Eye (tissue), 1 donor: ENCODE measurements around the gene MRPL20.
A peak's percentile ranks its signal among the peaks of the same experiment; 100 is the strongest.
"Not testable (repeated sequence)": the region's sequence is repeated elsewhere in the genome, so short reads cannot be mapped to it uniquely, and the experiment has no call there.

Experiments
- DNase-seq: peaks from one replicate; pipeline ENCODE4 v3.0.0-alpha.2; 2015

Gene MRPL20

GRCh38 chr1:1425753-1426495 is 18.8 kb upstream of the MRPL20 start:
- DNase-seq = peak; percentile 27

DNA sequence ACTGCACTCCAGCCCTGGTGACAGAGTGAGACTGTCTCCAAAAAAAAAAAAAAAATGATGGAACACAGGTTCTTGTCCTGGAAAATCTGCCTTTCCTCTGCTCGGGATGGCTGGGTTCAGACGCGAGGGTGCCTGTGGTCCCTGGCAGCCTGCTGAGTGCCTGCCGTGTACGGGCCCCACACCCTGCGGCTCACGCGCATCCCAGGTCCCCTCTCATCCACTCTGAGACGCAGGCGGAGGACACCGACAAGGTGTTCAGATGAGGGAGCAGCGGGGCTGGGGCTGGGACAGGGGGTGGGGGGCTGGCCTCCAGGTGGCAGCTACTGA is 18.3 kb upstream of the MRPL20 start:
- no peak for DNase-seq

GRCh38 chr1:1424707-1425106 is 17.6 kb upstream of the MRPL20 start:
- DNase-seq = no peak

GRCh38 chr1:1423245-1423597 is 16.1 kb upstream of the MRPL20 start:
- no peak for DNase-seq

DNA sequence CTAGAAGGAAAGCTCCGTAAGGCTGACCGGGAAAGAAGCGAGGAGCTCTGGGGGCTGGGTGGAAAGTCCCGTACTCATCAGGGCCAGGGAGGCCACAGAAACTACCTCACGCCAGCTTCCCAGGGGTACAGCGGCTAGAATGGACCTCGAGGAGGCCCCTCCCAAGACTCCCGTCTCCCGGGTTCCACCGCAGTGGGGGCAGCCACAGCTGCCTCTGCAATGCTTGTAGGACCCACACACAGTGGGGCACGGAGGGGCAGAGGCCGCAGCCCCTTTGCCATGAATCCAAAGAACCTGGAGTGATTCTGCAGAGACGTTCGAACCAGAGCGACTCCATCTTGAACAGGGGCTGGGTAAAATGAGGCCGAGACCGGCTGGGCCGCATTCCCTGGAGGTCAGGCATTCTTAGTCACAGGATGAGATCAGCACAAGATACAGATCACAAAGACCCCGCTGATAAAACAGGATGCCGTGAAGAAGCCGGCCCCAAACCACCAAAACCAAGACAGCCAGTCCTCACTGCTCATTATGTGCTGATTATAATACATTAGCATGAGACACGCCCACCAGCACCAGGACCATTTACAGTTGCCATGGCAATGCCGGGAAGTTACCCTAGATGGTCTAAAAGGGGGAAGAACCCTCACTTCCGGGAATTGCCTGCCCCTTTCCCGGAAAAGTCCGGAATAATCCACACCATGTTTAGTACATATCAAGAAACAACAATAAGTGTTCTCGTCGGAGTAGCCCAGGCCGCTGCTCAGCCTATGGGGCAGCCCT is 15.6 kb upstream of the MRPL20 start:
- peak; percentile 37 for DNase-seq

GRCh38 chr1:1421907-1422464 is 14.9 kb upstream of the MRPL20 start:
- no peak for DNase-seq

GRCh38 chr1:1421147-1421906 is 14.2 kb upstream of the MRPL20 start, which contains the start of gene ANKRD65:
TSS of gene ANKRD65 (minus strand) at chr1:1421276. CDS start at chr1:1421005, 271 bp downstream.
- peak; percentile 72 for DNase-seq

DNA sequence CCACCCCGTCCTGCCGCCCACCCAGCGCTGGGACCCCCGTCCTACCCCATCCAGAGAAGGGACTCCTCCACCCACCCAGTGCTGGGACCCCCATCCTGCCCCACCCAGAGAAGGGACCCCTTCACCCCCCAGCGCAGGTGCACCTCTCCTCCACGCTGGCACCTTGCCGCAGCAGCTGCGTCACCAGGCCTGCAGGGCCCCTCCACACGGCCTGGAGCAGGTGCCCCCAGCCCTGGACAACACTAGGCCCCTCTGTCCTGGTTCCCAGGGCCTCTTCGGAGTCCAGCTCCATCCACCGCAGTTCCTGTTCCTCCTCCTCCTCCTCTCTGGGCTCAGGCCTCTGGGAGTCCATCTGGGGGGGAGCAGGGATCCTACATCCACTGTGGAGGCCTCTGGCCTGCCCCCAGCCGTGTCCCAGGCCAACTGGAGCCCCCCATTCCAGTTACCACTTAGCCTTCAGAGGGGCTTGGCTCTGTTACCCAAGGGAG is 13.6 kb upstream of the MRPL20 start:
- DNase-seq = peak; percentile 57

- peak; percentile 43 for DNase-seq
These were observed 12.9 kb upstream of the MRPL20 start for GRCh38 chr1:1419813-1420653.

- peak; percentile 26 for DNase-seq
These were observed 12.3 kb upstream of the MRPL20 start for GRCh38 chr1:1419363-1419812.

- DNase-seq = peak; percentile 45
These were observed 11.6 kb upstream of the MRPL20 start for GRCh38 chr1:1418464-1419362.

DNA sequence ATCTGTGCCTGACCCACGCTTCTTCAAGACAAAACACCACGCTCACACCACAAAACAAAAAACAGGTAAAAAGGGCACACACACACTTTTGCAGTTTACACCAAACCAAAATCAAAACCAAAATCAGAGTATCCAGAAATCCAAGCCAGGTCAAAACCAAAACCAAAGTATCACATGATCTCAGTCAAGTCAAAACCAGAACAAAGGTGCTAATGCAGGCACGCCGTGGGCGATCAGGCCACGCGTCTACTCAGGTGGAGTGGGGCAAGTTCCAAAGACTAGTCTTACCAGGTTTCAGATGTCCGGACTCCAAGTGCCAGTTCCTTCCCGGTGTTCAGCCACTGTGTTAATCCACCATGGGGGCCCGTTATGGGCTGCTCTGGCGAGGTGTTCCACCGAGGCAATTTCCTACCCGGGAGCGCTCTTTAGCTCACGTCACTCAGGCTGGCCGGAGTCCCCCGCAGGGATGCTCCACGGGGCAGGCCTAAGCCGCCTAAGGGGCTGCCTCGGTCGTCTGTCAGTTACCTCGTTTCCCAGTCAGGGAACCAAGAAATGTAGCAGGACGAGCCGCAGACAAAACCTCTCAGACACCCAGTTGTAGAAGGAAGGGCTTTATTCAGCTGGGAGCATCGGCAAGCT is 10.9 kb upstream of the MRPL20 start:
- peak; percentile 33 for DNase-seq

GRCh38 chr1:1417396-1417795 is 10.3 kb upstream of the MRPL20 start:
- not testable (repeated sequence) for DNase-seq

DNA sequence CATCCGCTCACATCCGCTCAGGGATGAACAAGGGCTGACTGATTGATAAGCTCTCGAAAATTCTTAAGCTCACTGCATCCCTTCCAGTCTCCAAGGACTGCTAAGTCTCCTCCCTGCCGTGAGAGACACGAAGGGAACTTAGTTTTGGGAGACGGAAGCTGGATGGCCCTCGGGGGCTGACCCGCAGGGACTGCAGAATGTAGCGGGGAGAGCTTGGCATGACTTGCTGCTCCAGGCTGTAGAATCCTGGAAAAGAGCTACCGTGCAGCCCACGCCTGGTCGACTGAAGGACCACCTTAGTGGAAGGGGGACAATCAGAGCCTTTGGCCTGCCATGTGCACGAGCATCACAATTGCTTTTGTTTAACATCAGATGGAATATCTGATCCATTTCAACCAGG is 8.7 kb upstream of the MRPL20 start:
- no peak for DNase-seq

DNA sequence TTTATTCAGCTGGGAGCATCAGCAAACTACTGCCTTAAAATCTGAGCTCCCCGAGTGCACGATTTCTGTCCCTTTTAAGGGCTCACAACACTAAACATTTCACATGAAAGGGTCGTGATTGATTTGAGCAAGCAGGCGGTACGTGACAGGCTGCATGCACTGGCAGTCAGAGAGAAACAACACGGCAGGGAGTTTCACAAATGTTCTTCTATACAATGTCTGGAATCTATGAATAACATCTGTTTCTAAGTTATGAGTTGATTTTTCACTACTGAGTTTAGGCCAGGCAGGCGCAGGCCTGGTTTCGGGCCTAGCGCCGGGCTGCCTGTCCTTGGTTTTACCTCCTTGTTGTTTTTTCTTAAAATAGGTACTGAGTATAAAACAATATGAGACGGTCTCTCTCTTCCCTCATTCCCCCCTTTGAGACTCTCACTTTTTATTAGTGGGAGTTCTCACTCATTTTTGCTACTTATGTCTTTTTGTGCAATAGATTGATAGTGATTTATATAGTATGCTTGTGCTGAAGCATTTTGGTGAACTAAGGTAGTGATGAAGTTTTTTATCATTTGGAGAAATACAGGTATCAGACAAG is 5.3 kb upstream of the MRPL20 start:
- not testable (repeated sequence) for DNase-seq

GRCh38 chr1:1411626-1412025 is 4.5 kb upstream of the MRPL20 start:
- DNase-seq = no peak

DNA sequence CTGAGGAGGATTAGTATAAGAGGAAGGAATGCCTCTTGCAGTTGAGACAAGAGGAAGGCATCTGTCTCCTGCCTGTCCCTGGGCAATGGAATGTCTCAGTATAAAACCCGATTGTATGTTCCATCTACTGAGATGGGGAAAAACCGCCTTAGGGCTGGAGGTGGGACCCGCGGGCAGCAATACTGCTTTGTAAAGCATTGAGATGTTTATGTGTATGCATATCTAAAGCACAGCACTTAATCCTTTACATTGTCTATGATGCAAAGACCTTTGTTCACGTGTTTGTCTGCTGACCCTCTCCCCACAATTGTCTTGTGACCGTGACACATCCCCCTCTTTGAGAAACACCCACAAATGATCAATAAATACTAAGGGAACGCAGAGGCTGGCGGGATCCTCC is 3.1 kb upstream of the MRPL20 start:
- not testable (repeated sequence) for DNase-seq

GRCh38 chr1:1407636-1408318 is 684 bp upstream of the MRPL20 start:
- no peak for DNase-seq

DNA sequence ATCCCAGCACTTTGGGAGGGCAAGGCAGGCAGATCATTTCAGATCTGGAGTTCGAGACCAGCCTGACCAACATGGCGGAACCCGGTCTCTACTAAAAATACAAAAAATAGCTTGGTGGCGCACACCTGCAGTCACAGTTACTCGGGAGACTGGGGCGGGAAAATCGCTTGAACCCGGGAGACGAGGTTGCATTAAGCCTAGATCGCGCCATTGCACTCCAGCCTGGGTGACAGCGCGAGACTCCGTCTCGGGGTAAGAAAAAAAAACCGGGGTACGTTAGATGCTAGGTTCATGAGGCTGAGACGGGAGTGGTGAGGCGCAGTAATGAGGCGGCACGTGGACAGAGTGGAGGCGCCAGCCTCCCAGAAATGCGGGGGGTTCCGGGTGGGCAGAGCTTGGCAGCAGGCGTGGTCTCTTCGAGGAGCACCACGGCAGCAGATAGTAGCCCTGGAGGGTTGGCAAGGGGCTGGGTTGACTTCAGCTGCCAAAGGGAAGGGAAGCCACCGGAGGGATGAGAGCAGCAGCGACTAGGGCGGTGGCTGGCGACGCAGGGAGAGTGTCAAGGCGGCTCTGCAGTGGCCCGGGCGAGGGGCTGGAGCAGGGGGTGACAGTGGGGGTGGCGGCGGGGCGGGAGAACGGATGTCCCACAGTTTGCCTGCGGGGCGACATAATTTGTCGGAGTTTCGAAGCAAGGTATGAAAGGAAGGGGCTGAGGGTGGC is 832 bp downstream of the MRPL20 start:
- no peak for DNase-seq
